Karpas-422 (cell line): ENCODE measurements around the gene CCR3. TPM values are rescaled to one million over a fixed set of nuclear protein-coding genes. Genes with fewer than 3 reads are reported as not detected.

Source experiments
- DNase-seq: peaks from one replicate; pipeline ENCODE4 v3.0.0-alpha.2; 2015
- H2AFZ ChIP-seq: fragments of 200-600 bp; sonication (generic); 2 replicates; pipeline ENCODE4 v1.6.1; 2014; ENCODE audit warnings: antibody characterized with exemption, low read length, mixed read lengths
- H3K27ac ChIP-seq: fragments of 200-600 bp; sonication (generic); 2 replicates; pipeline ENCODE4 v1.5.1; 2014; ENCODE audit warnings: mild to moderate bottlenecking, low read length, moderate library complexity
- H3K27me3 ChIP-seq: fragments of 200-600 bp; sonication (generic); 2 replicates; pipeline ENCODE4 v1.6.1; 2014; ENCODE audit warnings: low read length, mixed read lengths
- H3K36me3 ChIP-seq: fragments of 200-600 bp; sonication (generic); 2 replicates; pipeline ENCODE4 v1.6.1; 2014; ENCODE audit warnings: low read length, mixed read lengths; ENCODE audit not compliant: insufficient read depth
- H3K4me1 ChIP-seq: fragments of 200-600 bp; sonication (generic); 2 replicates; pipeline ENCODE4 v1.6.1; 2014; ENCODE audit warnings: mild to moderate bottlenecking, low read length, mixed read lengths
- H3K4me2 ChIP-seq: fragments of 200-600 bp; sonication (generic); 2 replicates; pipeline ENCODE4 v1.6.1; 2014; ENCODE audit warnings: low read length, low read depth, mild to moderate bottlenecking; ENCODE audit not compliant: poor library complexity, severe bottlenecking
- H3K4me3 ChIP-seq: fragments of 200-600 bp; sonication (generic); 2 replicates; pipeline ENCODE4 v1.5.1; 2014; ENCODE audit warnings: mild to moderate bottlenecking, antibody characterized with exemption, low read length, mixed read lengths
- H3K79me2 ChIP-seq: fragments of 200-600 bp; sonication (generic); 2 replicates; pipeline ENCODE4 v1.6.1; 2014; ENCODE audit warnings: mild to moderate bottlenecking, low read length, mixed read lengths
- H3K9ac ChIP-seq: fragments of 200-600 bp; sonication (generic); 2 replicates; pipeline ENCODE4 v1.6.0; 2014; ENCODE audit warnings: low read length
- H3K9me2 ChIP-seq: fragments of 200-600 bp; sonication (generic), shearing (Covaris generic); replicated peaks from 2 replicates; pipeline ENCODE4 v1.6.0; 2014; ENCODE audit warnings: mild to moderate bottlenecking, low read length, moderate library complexity; ENCODE audit not compliant: insufficient read depth
- H3K9me3 ChIP-seq: fragments of 300-700, 200-600 bp; sonication (generic); 2 replicates; pipeline ENCODE4 v1.6.1; 2014; ENCODE audit warnings: low read length, mixed read lengths
- H4K20me1 ChIP-seq: fragments of 200-600 bp; sonication (generic); 2 replicates; pipeline ENCODE4 v1.6.1; 2014; ENCODE audit warnings: mild to moderate bottlenecking, antibody characterized with exemption, low read length, low read depth; ENCODE audit not compliant: insufficient read depth
- total RNA-seq: library from RNA; depleted of rRNA; stranded (reverse); fragments of >200 nt; shearing (Covaris generic); gene quantifications from 2 replicates; pipeline ENCODE4 v1.2.3, GENCODE V29; 2014; ENCODE audit warnings: low replicate concordance

Gene CCR3
- total RNA-seq, 1 experiment from 2014 or later: not detected

GRCh38 chr3:46213201-46213600, 29.1 kb upstream of the CCR3 start:
- H3K9me3 ChIP-seq: no peaks in the 10 kb centered on the region
- no peaks in the 10 kb centered on the region for H3K36me3 ChIP-seq
- no peaks in the 10 kb centered on the region for H3K27me3 ChIP-seq
- DNase-seq: no peak
- no peaks in the 10 kb centered on the region; the same call in 1 of the 2 replicates for H4K20me1 ChIP-seq
- H3K9me2 ChIP-seq: no peaks in the 10 kb centered on the region
- H3K4me3 ChIP-seq: no peak overlapping the region
- no peak overlapping the region for H3K27ac ChIP-seq
- H2AFZ ChIP-seq: no peak overlapping the region
- H3K4me2 ChIP-seq: no peak overlapping the region
- no peaks in the 10 kb centered on the region for H3K79me2 ChIP-seq
- no peak overlapping the region for H3K9ac ChIP-seq
- H3K4me1 ChIP-seq: peaks cover under 1% of the 10 kb centered on the region

DNA sequence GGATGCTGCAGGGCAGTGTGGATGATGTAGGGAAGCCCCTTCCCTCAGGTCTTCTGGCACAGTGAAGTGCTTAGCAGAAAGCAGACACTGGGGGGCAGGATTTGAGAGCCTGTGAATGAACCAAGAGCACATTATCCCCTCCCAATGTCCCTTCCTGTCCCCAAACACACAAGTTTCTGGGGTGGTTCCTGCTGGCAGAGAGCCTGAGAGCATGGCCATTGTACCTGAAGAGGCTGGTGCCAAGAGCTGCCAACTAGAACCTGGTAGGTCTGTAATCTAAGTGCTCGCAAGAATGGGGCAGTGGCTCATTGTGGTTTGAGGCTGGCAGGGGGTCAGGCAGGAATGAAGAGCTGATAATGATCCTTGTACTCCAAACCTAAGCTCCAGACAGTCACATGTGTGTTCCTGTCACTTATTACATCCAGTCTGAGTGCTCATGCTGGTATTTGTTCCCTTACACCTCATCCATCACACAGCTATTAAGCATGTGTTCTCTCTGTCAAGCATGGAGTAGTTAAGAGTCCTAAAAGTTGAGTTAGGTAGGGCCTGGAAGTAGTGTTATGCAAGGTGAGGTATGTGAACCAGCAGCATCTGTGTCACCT, 27.4 kb upstream of the CCR3 start:
- DNase-seq: peak; percentile 65
- Histone ChIP-seq H3K9me3 (no peaks in the 10 kb centered on the region), H3K4me1 (no peaks in the 10 kb centered on the region), H3K4me3 (no peak overlapping the region), H2AFZ (no peak overlapping the region), H3K9me2 (no peaks in the 10 kb centered on the region), H3K36me3 (no peaks in the 10 kb centered on the region), H3K9ac (no peak overlapping the region), H3K27me3 (no peaks in the 10 kb centered on the region), H3K27ac (no peak overlapping the region), H3K79me2 (no peaks in the 10 kb centered on the region), H4K20me1 (no peaks in the 10 kb centered on the region; the same call in 1 of the 2 replicates), H3K4me2 (no peak overlapping the region)

DNA sequence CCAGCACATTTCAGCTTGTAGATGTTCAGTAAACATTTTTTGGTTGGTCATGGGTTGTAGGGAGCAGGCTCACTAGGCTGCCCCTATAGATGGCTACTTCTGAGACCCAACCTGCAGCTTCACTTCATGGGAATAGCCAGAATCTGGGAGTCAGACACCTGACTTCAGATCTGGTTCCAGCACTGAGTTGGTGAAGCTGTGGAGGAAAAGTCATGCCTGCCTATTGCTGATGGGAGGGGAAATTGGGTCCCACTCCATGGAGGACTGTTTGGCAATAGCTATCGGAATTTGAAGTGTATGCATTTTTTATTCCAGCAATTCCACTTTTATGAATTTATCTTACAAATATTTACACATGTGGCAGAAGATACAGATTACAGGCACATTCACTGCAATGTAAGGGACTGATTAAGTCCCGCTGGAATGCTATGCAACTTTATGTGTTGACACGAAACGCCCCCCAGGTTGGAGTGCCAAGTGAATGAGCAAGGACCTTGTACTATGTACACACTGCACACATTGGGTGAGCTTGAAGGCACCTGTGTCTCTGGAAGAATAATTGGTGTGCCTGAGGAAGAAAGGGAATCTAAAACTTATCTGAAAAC, 26.3 kb upstream of the CCR3 start:
- H3K4me1 ChIP-seq: no peaks in the 10 kb centered on the region
- H3K4me3 ChIP-seq: no peak overlapping the region
- H2AFZ ChIP-seq: no peak overlapping the region
- H3K9me3 ChIP-seq: no peaks in the 10 kb centered on the region
- H3K9me2 ChIP-seq: no peaks in the 10 kb centered on the region
- no peak overlapping the region for H3K27ac ChIP-seq
- no peaks in the 10 kb centered on the region for H3K27me3 ChIP-seq
- H3K9ac ChIP-seq: no peak overlapping the region
- no peak for DNase-seq
- no peaks in the 10 kb centered on the region for H3K79me2 ChIP-seq
- no peak overlapping the region for H3K4me2 ChIP-seq
- H3K36me3 ChIP-seq: no peaks in the 10 kb centered on the region
- H4K20me1 ChIP-seq: no peaks in the 10 kb centered on the region; the same call in 1 of the 2 replicates

GRCh38 chr3:46218196-46218709, 24.0 kb upstream of the CCR3 start:
- Histone ChIP-seq H4K20me1 (no peaks in the 10 kb centered on the region; the same call in 1 of the 2 replicates), H3K79me2 (no peaks in the 10 kb centered on the region), H3K9ac (no peak overlapping the region), H3K9me3 (no peaks in the 10 kb centered on the region), H3K27me3 (no peaks in the 10 kb centered on the region), H3K27ac (no peak overlapping the region), H3K4me1 (peaks cover 6% of the 10 kb centered on the region), H3K9me2 (no peaks in the 10 kb centered on the region), H3K4me2 (no peak overlapping the region), H2AFZ (no peak overlapping the region), H3K36me3 (no peaks in the 10 kb centered on the region), H3K4me3 (no peak overlapping the region)
- DNase-seq: no peak

GRCh38 chr3:46221391-46221790, 20.9 kb upstream of the CCR3 start:
- H3K27me3 ChIP-seq: no peaks in the 10 kb centered on the region
- no peak overlapping the region for H3K9ac ChIP-seq
- H3K4me2 ChIP-seq: no peak overlapping the region
- no peaks in the 10 kb centered on the region for H3K9me2 ChIP-seq
- H3K36me3 ChIP-seq: no peaks in the 10 kb centered on the region
- peaks cover 16% of the 10 kb centered on the region for H3K4me1 ChIP-seq
- no peaks in the 10 kb centered on the region for H3K79me2 ChIP-seq
- H2AFZ ChIP-seq: no peak overlapping the region
- no peak for DNase-seq
- H4K20me1 ChIP-seq: no peaks in the 10 kb centered on the region
- H3K4me3 ChIP-seq: no peak overlapping the region
- H3K27ac ChIP-seq: no peak overlapping the region
- no peaks in the 10 kb centered on the region for H3K9me3 ChIP-seq

DNA sequence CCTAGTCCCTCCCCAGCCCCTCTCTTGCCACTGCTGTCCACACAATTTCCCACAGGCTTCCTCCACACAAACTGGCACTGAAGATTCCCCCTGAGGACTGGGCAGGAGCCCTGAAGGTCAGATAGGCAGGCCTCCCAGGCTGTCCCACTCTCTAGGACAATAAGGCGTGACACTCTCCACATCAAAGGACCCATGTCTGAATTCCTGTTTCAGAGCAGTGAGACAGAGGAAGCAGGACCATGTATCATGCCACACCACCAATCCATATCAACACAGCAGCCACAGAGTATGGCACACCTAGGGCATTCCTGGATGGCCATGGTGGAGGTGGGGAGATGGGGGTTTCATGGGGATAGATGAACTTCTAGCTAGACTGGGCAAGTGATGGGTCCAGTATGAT, 20.3 kb upstream of the CCR3 start:
- no peaks in the 10 kb centered on the region for H3K9me2 ChIP-seq
- H3K4me2 ChIP-seq: no peak overlapping the region
- no peaks in the 10 kb centered on the region for H3K27me3 ChIP-seq
- no peaks in the 10 kb centered on the region for H4K20me1 ChIP-seq
- H3K79me2 ChIP-seq: no peaks in the 10 kb centered on the region
- H3K27ac ChIP-seq: no peak overlapping the region
- no peak for DNase-seq
- H3K36me3 ChIP-seq: no peaks in the 10 kb centered on the region
- no peaks in the 10 kb centered on the region for H3K9me3 ChIP-seq
- no peak overlapping the region for H2AFZ ChIP-seq
- H3K9ac ChIP-seq: no peak overlapping the region
- H3K4me3 ChIP-seq: no peak overlapping the region
- peaks cover 16% of the 10 kb centered on the region for H3K4me1 ChIP-seq

- no peaks in the 10 kb centered on the region for H3K9me3 ChIP-seq
- DNase-seq: no peak
- H3K79me2 ChIP-seq: no peaks in the 10 kb centered on the region
- no peak overlapping the region for H3K4me3 ChIP-seq
- H3K27ac ChIP-seq: no peak overlapping the region
- no peaks in the 10 kb centered on the region for H3K36me3 ChIP-seq
- no peaks in the 10 kb centered on the region for H4K20me1 ChIP-seq
- no peaks in the 10 kb centered on the region for H3K9me2 ChIP-seq
- H3K27me3 ChIP-seq: no peaks in the 10 kb centered on the region
- H3K4me2 ChIP-seq: no peak overlapping the region
- peaks cover 16% of the 10 kb centered on the region for H3K4me1 ChIP-seq
- H2AFZ ChIP-seq: no peak overlapping the region
- H3K9ac ChIP-seq: no peak overlapping the region
These were observed 19.7 kb upstream of the CCR3 start for GRCh38 chr3:46222435-46223161.
